B cell (primary cell): ENCODE results near the gene MAD1L1.

ENCODE experiments used
- EZH2 ChIP-seq: IDR thresholded peaks from 2 replicates; pipeline ENCODE4 v1.6.1; 2012; ENCODE audit warnings: borderline replicate concordance, low read depth, mild to moderate bottlenecking, moderate library complexity, low read length; ENCODE audit not compliant: insufficient read depth, poor library complexity, severe bottlenecking
- TF ChIP-seq, protein P1 (sequence below): fragments of 200-600 bp; IDR thresholded peaks from one replicate; pipeline ENCODE4 v1.8.0; 2022; ENCODE audit warnings: antibody characterized with exemption, mild to moderate bottlenecking

DNA sequence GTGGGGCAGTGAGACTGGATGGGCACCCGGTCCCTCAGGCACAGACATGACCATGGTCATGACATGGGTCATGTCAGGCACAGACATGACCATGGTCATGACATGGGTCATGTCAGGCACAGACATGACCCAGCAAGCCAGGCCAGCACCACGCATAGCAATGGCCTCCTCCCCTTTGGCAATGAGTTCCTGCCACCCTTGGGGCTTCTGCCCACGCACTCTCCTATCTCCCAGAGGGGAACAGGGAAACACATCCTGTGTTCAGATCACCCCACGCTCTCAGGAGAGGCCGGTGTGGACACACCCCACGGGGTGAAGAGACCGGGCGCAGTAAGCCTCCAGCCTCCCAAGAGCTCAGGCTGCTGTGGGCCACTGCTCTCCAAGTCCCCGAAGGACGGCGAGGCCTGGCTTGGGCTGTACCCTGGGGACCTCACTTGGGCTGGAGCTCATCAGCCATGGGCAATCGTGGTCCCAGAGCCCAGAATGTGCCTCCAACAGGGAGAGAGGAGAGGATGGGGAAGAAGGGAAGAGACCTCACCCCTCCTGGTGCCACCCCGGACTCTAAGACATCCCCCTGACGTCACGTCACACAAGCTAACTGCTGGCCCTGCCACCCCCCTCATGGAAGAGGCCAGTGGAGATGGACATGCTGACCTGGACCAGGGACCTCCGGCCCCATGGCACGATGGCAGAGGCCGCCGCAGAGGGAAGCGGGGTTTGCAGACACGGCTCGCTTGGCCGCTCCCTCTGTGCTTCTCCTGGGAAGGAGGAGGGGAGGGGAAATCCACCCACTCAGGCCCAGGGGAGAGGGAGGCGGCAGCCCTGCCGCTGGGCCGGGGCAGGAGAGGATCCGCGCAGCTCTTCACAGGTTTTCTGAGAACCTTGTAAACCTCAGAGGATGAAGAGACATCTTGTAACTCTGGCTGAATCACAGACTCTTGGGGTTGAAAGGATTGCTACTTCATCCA is 293.0 kb downstream of the MAD1L1 start:
- TF ChIP-seq EZH2 = no peak
- TF ChIP-seq, protein P1, sequence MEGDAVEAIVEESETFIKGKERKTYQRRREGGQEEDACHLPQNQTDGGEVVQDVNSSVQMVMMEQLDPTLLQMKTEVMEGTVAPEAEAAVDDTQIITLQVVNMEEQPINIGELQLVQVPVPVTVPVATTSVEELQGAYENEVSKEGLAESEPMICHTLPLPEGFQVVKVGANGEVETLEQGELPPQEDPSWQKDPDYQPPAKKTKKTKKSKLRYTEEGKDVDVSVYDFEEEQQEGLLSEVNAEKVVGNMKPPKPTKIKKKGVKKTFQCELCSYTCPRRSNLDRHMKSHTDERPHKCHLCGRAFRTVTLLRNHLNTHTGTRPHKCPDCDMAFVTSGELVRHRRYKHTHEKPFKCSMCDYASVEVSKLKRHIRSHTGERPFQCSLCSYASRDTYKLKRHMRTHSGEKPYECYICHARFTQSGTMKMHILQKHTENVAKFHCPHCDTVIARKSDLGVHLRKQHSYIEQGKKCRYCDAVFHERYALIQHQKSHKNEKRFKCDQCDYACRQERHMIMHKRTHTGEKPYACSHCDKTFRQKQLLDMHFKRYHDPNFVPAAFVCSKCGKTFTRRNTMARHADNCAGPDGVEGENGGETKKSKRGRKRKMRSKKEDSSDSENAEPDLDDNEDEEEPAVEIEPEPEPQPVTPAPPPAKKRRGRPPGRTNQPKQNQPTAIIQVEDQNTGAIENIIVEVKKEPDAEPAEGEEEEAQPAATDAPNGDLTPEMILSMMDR = no peak
